ENCODE results near the gene LHX4.

The LHX4 gene

DNA sequence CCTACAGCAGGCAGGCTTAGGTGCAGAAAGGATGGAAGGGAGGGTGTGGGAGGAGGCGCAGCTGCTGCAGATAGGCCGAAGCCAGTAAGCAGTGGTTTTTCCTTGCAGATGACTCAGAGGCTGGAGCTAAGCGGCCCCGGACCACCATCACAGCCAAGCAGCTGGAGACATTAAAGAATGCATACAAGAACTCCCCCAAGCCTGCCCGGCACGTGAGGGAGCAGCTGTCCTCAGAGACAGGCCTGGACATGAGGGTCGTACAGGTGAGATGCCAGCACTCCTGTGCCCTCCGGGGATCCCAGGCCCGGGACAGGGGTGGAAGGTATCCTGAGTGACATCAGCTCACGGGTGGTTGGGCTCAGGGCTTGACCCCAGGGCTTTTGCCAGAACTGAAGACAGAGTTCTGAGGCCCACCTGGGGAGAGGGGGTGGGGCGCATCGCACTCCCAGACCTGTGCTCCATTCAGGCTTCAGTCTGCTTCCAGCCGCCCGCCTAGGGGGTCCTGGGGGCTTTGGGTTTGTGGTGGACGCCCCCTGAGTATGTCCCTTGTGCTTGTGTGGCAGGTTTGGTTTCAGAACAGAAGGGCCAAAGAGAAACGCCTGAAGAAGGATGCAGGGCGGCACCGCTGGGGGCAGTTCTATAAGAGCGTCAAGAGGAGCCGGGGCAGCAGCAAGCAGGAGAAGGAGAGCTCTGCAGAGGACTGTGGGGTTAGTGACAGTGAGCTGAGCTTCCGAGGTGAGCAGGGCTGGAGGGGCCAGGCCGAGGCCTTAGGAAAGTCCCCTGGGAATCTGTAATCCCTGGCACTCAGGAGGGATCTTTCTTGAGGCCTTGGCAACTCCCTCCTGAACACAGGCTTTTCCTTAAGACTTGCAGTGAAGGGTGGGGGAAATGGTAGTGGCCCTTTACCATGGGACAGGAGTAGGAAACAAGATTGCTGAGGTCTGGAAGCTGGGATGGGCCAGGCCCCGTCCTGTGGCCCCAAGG is 41.5 kb downstream of the LHX4 start:
- no peak for DNase-seq (ENCODE audit: low read depth, low spot score)
- no peak overlapping the region for H3K4me3 ChIP-seq (ENCODE audit: low read depth, low read length)
- TF ChIP-seq, protein P1, sequence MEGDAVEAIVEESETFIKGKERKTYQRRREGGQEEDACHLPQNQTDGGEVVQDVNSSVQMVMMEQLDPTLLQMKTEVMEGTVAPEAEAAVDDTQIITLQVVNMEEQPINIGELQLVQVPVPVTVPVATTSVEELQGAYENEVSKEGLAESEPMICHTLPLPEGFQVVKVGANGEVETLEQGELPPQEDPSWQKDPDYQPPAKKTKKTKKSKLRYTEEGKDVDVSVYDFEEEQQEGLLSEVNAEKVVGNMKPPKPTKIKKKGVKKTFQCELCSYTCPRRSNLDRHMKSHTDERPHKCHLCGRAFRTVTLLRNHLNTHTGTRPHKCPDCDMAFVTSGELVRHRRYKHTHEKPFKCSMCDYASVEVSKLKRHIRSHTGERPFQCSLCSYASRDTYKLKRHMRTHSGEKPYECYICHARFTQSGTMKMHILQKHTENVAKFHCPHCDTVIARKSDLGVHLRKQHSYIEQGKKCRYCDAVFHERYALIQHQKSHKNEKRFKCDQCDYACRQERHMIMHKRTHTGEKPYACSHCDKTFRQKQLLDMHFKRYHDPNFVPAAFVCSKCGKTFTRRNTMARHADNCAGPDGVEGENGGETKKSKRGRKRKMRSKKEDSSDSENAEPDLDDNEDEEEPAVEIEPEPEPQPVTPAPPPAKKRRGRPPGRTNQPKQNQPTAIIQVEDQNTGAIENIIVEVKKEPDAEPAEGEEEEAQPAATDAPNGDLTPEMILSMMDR (IDR thresholded peaks at IDR 0.05; ENCODE audit: insufficient read depth, low read length, missing control alignments): no peak
- CTCF ChIA-PET: interaction anchor here (0.9 to 7.4 kb wide), 10 partner anchors 10 to 211 kb away, joined by 3 to 41 read pairs (median 4); no protein-coding TSS in a partner anchor
- POLR2A ChIA-PET: interaction anchor here (1.0 kb wide), 1 partner anchor 231 kb away, joined by 3 read pairs; the partner anchor contains the start of gene ACBD6

DNA sequence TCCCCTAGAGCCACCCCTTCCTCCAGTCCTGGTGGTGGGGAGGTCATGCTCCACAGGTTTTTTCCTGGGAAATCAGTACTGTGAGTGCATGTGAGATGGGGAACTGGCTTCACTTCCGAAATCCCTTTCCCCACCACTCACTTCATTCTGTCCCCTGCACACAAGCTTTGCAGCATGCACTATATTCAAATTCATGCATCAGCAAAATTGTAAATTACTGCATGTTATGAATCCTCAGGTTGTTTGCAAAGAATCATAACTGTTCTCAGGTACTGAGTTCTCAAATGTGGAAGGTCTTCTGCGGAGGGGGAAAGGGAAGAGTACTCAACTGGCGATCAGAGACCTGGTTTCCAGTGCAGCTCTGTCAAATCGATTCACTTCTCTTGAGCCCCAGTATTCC is 42.3 kb downstream of the LHX4 start:
- TF ChIP-seq, protein P1 (IDR thresholded peaks at IDR 0.05; ENCODE audit: insufficient read depth, low read length, missing control alignments): no peak
- no peak overlapping the region for H3K4me3 ChIP-seq (ENCODE audit: low read depth, low read length)
- POLR2A ChIA-PET: no interaction called here
- CTCF ChIA-PET: interaction anchor here (0.7 to 7.4 kb wide), 5 partner anchors 11 to 210 kb away, joined by 3 to 41 read pairs (median 4); no protein-coding TSS in a partner anchor
- DNase-seq (ENCODE audit: low read depth, low spot score): no peak

DNA sequence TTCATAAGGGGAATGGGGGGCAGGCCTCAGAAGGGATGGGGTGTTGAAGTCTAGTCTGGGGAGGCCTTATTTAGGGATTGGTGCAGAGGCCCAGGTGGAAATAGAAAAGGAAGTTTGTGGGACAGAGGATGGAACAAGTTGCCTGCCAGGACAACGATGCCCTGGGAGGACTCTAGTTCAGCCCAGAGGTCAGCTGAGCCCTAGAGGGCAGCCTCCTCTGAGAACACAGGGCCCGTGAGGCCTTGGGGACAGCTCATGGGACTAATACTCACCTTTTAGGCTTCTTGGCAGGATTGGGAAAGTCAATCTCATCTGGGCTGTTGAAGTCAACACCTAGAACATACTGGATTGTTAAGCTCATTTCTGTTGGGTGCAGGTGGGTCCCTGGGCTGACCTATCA is 43.0 kb downstream of the LHX4 start:
- H3K4me3 ChIP-seq (ENCODE audit: low read depth, low read length): no peak overlapping the region
- no peak for DNase-seq (ENCODE audit: low read depth, low spot score)
- TF ChIP-seq, protein P1 (IDR thresholded peaks at IDR 0.05; ENCODE audit: insufficient read depth, low read length, missing control alignments): no peak
- ChIA-PET POLR2A (no interaction called here), CTCF (interaction anchor here (0.7 to 7.4 kb wide), 6 partner anchors 12 to 210 kb away, joined by 3 to 41 read pairs (median 4); no protein-coding TSS in a partner anchor)

DNA sequence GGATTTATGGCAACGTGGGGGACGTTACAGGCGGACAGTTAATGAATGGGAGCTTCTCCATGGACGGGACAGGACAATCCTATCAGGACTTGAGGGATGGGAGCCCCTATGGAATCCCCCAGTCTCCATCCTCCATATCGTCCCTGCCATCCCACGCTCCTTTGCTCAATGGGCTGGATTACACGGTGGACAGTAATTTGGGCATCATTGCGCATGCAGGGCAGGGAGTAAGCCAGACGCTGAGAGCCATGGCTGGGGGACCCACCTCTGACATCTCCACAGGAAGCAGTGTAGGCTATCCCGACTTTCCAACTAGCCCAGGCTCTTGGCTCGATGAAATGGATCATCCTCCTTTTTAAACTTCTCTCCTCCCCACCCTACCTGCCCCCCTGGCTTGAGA is 44.2 kb downstream of the LHX4 start:
- DNase-seq (ENCODE audit: low read depth, low spot score): no peak
- TF ChIP-seq, protein P1 (IDR thresholded peaks at IDR 0.05; ENCODE audit: insufficient read depth, low read length, missing control alignments): no peak
- CTCF ChIA-PET: interaction anchor here (0.7 to 7.4 kb wide), 3 partner anchors 21 to 208 kb away, joined by 3 to 41 read pairs (median 3); no protein-coding TSS in a partner anchor
- no peak overlapping the region for H3K4me3 ChIP-seq (ENCODE audit: low read depth, low read length)
- POLR2A ChIA-PET: interaction anchor here (1.1 kb wide), 1 partner anchor 9 kb away, joined by 4 read pairs; no protein-coding TSS in a partner anchor

- CTCF ChIA-PET: interaction anchor here (7.4 kb wide), 1 partner anchor 23 kb away, joined by 41 read pairs; no protein-coding TSS in a partner anchor
- POLR2A ChIA-PET: no interaction called here
These were observed 45.7 kb downstream of the LHX4 start for GRCh38 chr1:180275726-180276125.

More at GRCh38 chr1:180275726-180276125, 45.7 kb downstream of the LHX4 start:
- DNase-seq (ENCODE audit: low read depth, low spot score): no peak
- TF ChIP-seq, protein P1 (IDR thresholded peaks at IDR 0.05; ENCODE audit: insufficient read depth, low read length, missing control alignments): no peak
- H3K4me3 ChIP-seq (ENCODE audit: low read depth, low read length): no peak overlapping the region
